ENCODE results near the gene CST3.

GRCh38 chr20:23640018-23640601 lies 2.4 kb upstream of the CST3 start:
- TF ChIP-seq CTCF (optimal IDR thresholded peaks at IDR 0.05 in 1 of 3, IDR thresholded peaks at IDR 0.05 in 1 of 3, conservative IDR thresholded peaks at IDR 0.05 in 1 of 3; ENCODE audit: extremely low read depth in 1 of 3, insufficient read depth in 2 of 3, low read length in 3 of 3): no peak
- no peak for TF ChIP-seq EZH2 (IDR thresholded peaks at IDR 0.05; ENCODE audit: low read length)
